DOHH2 (cell line): Measurements from ENCODE around the gene SLC39A1.

Experiments
- H3F3A ChIP-seq: fragments of 200-600 bp; sonication (generic), shearing (Covaris generic); 2 replicates; pipeline ENCODE4 v1.6.0; 2016; ENCODE audit warnings: antibody characterized with exemption, mild to moderate bottlenecking; ENCODE audit not compliant: control insufficient read depth, insufficient read depth
- H3K27ac ChIP-seq: fragments of 200-600 bp; sonication (generic); 2 replicates; pipeline ENCODE4 v1.5.1; 2014; ENCODE audit warnings: low read depth, mild to moderate bottlenecking, low read length, moderate library complexity
- H3K27me3 ChIP-seq: fragments of 200-600 bp; sonication (generic); 2 replicates; pipeline ENCODE4 v1.6.1; 2014; ENCODE audit warnings: mild to moderate bottlenecking, low read length, mixed read lengths; ENCODE audit not compliant: control insufficient read depth
- H3K36me3 ChIP-seq: fragments of 200-600 bp; sonication (generic); 2 replicates; pipeline ENCODE4 v1.6.1; 2014; ENCODE audit warnings: mild to moderate bottlenecking, low read length, moderate library complexity, mixed read lengths; ENCODE audit not compliant: control insufficient read depth
- H3K4me1 ChIP-seq: fragments of 200-600 bp; sonication (generic); 2 replicates; pipeline ENCODE4 v1.6.1; 2014; ENCODE audit warnings: mild to moderate bottlenecking, low read length, mixed read lengths; ENCODE audit not compliant: control insufficient read depth
- H3K4me2 ChIP-seq: fragments of 200-600 bp; sonication (generic); 2 replicates; pipeline ENCODE4 v1.6.0; 2014; ENCODE audit warnings: mild to moderate bottlenecking, low read length, moderate library complexity
- H3K4me3 ChIP-seq: fragments of 200-600 bp; sonication (generic); 2 replicates; pipeline ENCODE4 v1.5.1; 2014; ENCODE audit warnings: mild to moderate bottlenecking, low read length, mixed read lengths
- H3K79me2 ChIP-seq: fragments of 200-600 bp; sonication (generic); 2 replicates; pipeline ENCODE4 v1.6.1; 2014; ENCODE audit warnings: mild to moderate bottlenecking, low read length, mixed read lengths; ENCODE audit not compliant: control insufficient read depth
- H3K9me2 ChIP-seq: fragments of 200-600 bp; sonication (generic); replicated peaks from 2 replicates; pipeline ENCODE4 v1.6.1; 2014; ENCODE audit warnings: mild to moderate bottlenecking, low read length, mixed read lengths; ENCODE audit not compliant: control insufficient read depth
- H3K9me3 ChIP-seq: fragments of 200-600 bp; sonication (generic); 2 replicates; pipeline ENCODE4 v1.6.1; 2014; ENCODE audit warnings: antibody characterized with exemption, low read length, mixed read lengths; ENCODE audit not compliant: control insufficient read depth, insufficient read depth
- H4K20me1 ChIP-seq: fragments of 200-600 bp; sonication (generic); 2 replicates; pipeline ENCODE4 v1.6.0; 2014; ENCODE audit warnings: low read depth, mild to moderate bottlenecking, antibody characterized with exemption, low read length, moderate library complexity; ENCODE audit not compliant: control insufficient read depth, insufficient read depth
- EZH2phosphoT487 ChIP-seq: fragments of 200-600 bp; sonication (generic); IDR thresholded peaks from 2 replicates; pipeline ENCODE4 v1.6.1; 2017; ENCODE audit warnings: borderline replicate concordance, mild to moderate bottlenecking, antibody characterized with exemption, low read length, moderate library complexity, mixed read lengths
- TF ChIP-seq, protein P1 (sequence below): fragments of 200-600 bp; sonication (generic); IDR thresholded peaks from one replicate; pipeline ENCODE4 v1.5.1; 2014; ENCODE audit warnings: antibody characterized with exemption, mild to moderate bottlenecking, low read depth, low read length; ENCODE audit not compliant: poor library complexity, severe bottlenecking

SLC39A1 gene

DNA sequence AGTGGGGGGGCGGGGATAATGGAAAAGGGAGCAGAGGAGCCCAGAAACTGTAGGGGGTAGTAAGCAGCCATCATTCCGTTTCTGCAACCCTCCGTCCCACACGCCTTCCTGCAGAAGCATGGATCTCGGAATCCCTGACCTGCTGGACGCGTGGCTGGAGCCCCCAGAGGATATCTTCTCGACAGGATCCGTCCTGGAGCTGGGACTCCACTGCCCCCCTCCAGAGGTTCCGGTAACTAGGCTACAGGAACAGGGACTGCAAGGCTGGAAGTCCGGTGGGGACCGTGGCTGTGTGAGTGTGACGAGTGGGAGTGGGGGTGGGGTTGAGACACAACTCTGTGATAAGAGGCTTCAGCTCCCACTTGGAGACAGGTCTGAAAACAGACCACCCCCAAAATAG lies 5.1 kb upstream of the SLC39A1 start:
- Histone ChIP-seq H4K20me1 (no peaks in the 10 kb centered on the region), H3K27me3 (no peaks in the 10 kb centered on the region), H3K4me3 (peak overlapping the region; percentile 76), H3K27ac (peak overlapping the region; percentile 90), H3K79me2 (peaks cover 48% of the 10 kb centered on the region), H3F3A (peaks cover 22% of the 10 kb centered on the region), H3K36me3 (peaks cover 14% of the 10 kb centered on the region), H3K9me3 (no peaks in the 10 kb centered on the region), H3K4me1 (peaks cover 31% of the 10 kb centered on the region), H3K4me2 (peak overlapping the region; percentile 97), H3K9me2 (no peaks in the 10 kb centered on the region)
- no peak for TF ChIP-seq EZH2phosphoT487
- TF ChIP-seq, protein P1, sequence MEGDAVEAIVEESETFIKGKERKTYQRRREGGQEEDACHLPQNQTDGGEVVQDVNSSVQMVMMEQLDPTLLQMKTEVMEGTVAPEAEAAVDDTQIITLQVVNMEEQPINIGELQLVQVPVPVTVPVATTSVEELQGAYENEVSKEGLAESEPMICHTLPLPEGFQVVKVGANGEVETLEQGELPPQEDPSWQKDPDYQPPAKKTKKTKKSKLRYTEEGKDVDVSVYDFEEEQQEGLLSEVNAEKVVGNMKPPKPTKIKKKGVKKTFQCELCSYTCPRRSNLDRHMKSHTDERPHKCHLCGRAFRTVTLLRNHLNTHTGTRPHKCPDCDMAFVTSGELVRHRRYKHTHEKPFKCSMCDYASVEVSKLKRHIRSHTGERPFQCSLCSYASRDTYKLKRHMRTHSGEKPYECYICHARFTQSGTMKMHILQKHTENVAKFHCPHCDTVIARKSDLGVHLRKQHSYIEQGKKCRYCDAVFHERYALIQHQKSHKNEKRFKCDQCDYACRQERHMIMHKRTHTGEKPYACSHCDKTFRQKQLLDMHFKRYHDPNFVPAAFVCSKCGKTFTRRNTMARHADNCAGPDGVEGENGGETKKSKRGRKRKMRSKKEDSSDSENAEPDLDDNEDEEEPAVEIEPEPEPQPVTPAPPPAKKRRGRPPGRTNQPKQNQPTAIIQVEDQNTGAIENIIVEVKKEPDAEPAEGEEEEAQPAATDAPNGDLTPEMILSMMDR, result no peak

DNA sequence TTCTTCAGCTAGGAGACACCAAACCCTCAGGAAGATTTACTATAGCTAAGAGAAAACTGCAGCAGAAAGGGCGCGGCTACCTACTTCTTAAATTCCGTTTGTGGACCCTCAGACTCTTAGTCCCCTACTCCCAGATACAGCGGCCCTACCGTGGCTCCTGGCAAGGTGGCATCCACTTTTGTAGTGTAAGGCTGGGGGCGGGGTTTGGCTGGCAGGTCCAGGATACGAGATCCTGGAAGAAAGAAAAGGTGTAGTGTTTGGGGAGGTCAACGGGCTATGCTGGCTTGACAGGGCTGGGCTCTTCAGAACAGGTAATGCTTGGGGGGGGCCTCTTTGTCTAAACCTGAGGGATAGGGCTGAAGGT lies 4.6 kb upstream of the SLC39A1 start:
- peak overlapping the region; percentile 90 for H3K27ac ChIP-seq
- no peaks in the 10 kb centered on the region for H3K9me3 ChIP-seq
- no peaks in the 10 kb centered on the region for H3K9me2 ChIP-seq
- peaks cover 10% of the 10 kb centered on the region for H3K36me3 ChIP-seq
- H3K27me3 ChIP-seq, result no peaks in the 10 kb centered on the region
- no peaks in the 10 kb centered on the region for H4K20me1 ChIP-seq
- peaks cover 51% of the 10 kb centered on the region for H3K79me2 ChIP-seq
- peaks cover 18% of the 10 kb centered on the region for H3F3A ChIP-seq
- no peak for TF ChIP-seq EZH2phosphoT487
- TF ChIP-seq, protein P1, result peak; percentile 7
- H3K4me1 ChIP-seq, result peaks cover 31% of the 10 kb centered on the region
- peak overlapping the region; percentile 76 for H3K4me3 ChIP-seq
- peak overlapping the region; percentile 97 for H3K4me2 ChIP-seq

DNA sequence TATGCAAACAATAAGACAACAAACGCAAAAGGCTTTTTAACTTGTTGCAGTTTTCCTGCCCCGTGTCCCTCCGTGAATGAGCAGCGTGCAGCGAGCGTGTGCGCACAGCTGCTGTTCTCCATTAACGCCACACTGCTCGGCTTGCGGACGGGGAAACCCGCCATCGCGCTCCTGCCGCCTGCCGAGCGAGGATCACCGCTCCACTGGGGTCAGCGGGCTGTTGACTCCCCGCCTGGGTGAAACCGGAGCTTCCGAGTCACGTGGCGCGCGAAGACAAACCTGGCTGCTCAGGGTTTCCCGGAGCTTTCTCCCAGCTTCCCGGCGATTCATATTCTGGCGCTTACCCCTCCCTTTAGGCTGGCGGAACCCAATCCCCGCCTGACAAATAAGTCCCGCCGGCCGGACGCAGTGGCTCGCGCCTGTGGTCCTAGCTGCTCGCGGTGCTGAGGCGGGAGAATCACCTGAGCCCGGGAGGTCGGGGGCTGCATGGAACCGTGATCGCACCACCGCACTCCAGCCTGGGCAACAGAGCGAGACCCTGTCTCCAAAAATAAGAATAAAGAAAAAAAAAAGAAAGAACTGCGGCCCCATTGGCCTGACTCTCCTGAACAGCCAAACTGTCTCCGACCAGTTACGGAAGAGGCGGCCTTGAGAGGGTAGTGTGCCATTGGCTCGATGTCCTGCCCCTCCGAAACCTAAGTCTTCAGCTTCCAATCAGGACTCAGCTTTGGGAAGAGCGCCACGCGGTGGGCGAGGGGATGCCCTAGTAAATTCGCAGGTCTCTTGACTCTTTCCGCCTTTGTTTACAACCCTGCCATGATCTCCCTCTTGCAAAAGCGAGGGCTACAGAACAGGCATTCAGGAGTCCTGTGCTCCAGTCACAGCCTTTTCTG lies 4.0 kb upstream of the SLC39A1 start, which contains the start of gene CREB3L4:
Gene CREB3L4 (plus strand): TSS at position 796 of the 893 bp plus-strand sequence. CDS start 624 bp downstream, outside the sequence.
- H3K27ac ChIP-seq, result peak within 1 kb of the TSS; percentile 90
- H3K4me3 ChIP-seq, result peak within 1 kb of the TSS; percentile 76
- no peaks in the 10 kb centered on the region for H3K9me3 ChIP-seq
- H3F3A ChIP-seq, result peaks cover 18% of the 10 kb centered on the region
- H3K9me2 ChIP-seq, result no peaks in the 10 kb centered on the region
- H3K27me3 ChIP-seq, result no peaks in the 10 kb centered on the region
- H3K36me3 ChIP-seq, result peaks cover 12% of the 10 kb centered on the region
- H3K79me2 ChIP-seq, result peaks cover 58% of the 10 kb centered on the region
- peak within 1 kb of the TSS; percentile 97 for H3K4me2 ChIP-seq
- no peak for TF ChIP-seq EZH2phosphoT487
- TF ChIP-seq, protein P1, result peak; percentile 42
- H3K4me1 ChIP-seq, result peaks cover 35% of the 10 kb centered on the region
- no peaks in the 10 kb centered on the region for H4K20me1 ChIP-seq
